ENCODE data around the gene ITGA3. TPM values are rescaled to one million over a fixed set of nuclear protein-coding genes. Genes with fewer than 3 reads are reported as not detected.

ITGA3 gene
- total RNA-seq, 1 experiment from 2014 or later = 539 TPM

GRCh38 chr17:50057521-50057991 lies 1.6 kb downstream of the ITGA3 start:
- CTCF ChIA-PET = interaction anchor here (0.9 to 10.4 kb wide), 6 partner anchors 10 to 30 kb away, joined by 3 to 142 read pairs (median 4); no protein-coding TSS in a partner anchor
- no peaks in the 10 kb centered on the region for H3K27me3 Mint-ChIP-seq (ENCODE audit: unreplicated experiment)
- no TSS peak for BruUV-seq (replicated peaks)
- intact Hi-C loops (cut with micrococcal nuclease; ENCODE audit: unreplicated experiment) = loop anchor here (5.0 kb wide), 1 partner anchor 35 kb away; no protein-coding TSS in a partner anchor
- peaks cover 73% of the 10 kb centered on the region for H3K4me1 Mint-ChIP-seq (ENCODE audit: low read depth, unreplicated experiment)
- peaks cover 98% of the 10 kb centered on the region for H3K36me3 Mint-ChIP-seq (ENCODE audit: insufficient read depth, unreplicated experiment)
- H3K27ac Mint-ChIP-seq (ENCODE audit: unreplicated experiment) = peak overlapping the region; percentile 96
- TF ChIP-seq, protein P1, sequence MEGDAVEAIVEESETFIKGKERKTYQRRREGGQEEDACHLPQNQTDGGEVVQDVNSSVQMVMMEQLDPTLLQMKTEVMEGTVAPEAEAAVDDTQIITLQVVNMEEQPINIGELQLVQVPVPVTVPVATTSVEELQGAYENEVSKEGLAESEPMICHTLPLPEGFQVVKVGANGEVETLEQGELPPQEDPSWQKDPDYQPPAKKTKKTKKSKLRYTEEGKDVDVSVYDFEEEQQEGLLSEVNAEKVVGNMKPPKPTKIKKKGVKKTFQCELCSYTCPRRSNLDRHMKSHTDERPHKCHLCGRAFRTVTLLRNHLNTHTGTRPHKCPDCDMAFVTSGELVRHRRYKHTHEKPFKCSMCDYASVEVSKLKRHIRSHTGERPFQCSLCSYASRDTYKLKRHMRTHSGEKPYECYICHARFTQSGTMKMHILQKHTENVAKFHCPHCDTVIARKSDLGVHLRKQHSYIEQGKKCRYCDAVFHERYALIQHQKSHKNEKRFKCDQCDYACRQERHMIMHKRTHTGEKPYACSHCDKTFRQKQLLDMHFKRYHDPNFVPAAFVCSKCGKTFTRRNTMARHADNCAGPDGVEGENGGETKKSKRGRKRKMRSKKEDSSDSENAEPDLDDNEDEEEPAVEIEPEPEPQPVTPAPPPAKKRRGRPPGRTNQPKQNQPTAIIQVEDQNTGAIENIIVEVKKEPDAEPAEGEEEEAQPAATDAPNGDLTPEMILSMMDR (IDR thresholded peaks at IDR 0.05; ENCODE audit: unreplicated experiment) = no peak
- H3K4me3 Mint-ChIP-seq (ENCODE audit: low read depth, unreplicated experiment) = peak overlapping the region; percentile 82
- no peak for DNase-seq
- H3K9me3 Mint-ChIP-seq (ENCODE audit: low read depth, unreplicated experiment) = no peaks in the 10 kb centered on the region

GRCh38 chr17:50058296-50058953 lies 2.5 kb downstream of the ITGA3 start:
- no peaks in the 10 kb centered on the region for H3K9me3 Mint-ChIP-seq (ENCODE audit: low read depth, unreplicated experiment)
- H3K27ac Mint-ChIP-seq (ENCODE audit: unreplicated experiment) = peak overlapping the region; percentile 96
- no peak for DNase-seq
- TF ChIP-seq, protein P1 (IDR thresholded peaks at IDR 0.05; ENCODE audit: unreplicated experiment) = no peak
- no TSS peak for BruUV-seq (replicated peaks)
- peak overlapping the region; percentile 82 for H3K4me3 Mint-ChIP-seq (ENCODE audit: low read depth, unreplicated experiment)
- CTCF ChIA-PET = interaction anchor here (0.9 to 10.4 kb wide), 3 partner anchors 21 to 31 kb away, joined by 3 to 142 read pairs (median 6); no protein-coding TSS in a partner anchor
- intact Hi-C loops (cut with micrococcal nuclease; ENCODE audit: unreplicated experiment) = loop anchor here (5.0 kb wide), 1 partner anchor 34 kb away; no protein-coding TSS in a partner anchor
- H3K4me1 Mint-ChIP-seq (ENCODE audit: low read depth, unreplicated experiment) = peaks cover 73% of the 10 kb centered on the region
- H3K27me3 Mint-ChIP-seq (ENCODE audit: unreplicated experiment) = no peaks in the 10 kb centered on the region
- peaks cover 97% of the 10 kb centered on the region for H3K36me3 Mint-ChIP-seq (ENCODE audit: insufficient read depth, unreplicated experiment)

DNA sequence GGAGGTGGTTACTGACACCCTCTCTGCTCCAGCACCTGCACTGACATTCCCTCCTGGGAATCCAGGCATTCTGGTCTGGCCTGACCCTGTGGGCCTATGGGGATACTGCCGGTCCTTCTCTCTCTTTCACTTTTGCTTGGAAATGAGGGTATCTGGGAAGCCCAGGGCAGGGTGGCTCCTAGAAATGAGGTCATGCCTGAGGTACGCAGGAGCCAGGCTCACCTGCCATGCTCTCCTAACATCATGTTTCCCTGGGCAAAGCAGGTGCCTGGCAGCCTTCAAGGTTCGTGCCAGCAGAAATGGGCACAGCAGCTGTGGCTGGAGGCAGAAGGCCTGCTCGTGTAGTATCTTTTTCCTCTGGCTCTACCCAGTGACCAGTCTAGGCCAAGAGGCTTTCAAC lies 3.3 kb downstream of the ITGA3 start:
- Mint-ChIP-seq H3K4me3 (ENCODE audit: low read depth, unreplicated experiment) (peak overlapping the region; percentile 82), H3K36me3 (ENCODE audit: insufficient read depth, unreplicated experiment) (peaks cover 98% of the 10 kb centered on the region), H3K27ac (ENCODE audit: unreplicated experiment) (peak overlapping the region; percentile 96), H3K27me3 (ENCODE audit: unreplicated experiment) (no peaks in the 10 kb centered on the region), H3K9me3 (ENCODE audit: low read depth, unreplicated experiment) (no peaks in the 10 kb centered on the region), H3K4me1 (ENCODE audit: low read depth, unreplicated experiment) (peaks cover 77% of the 10 kb centered on the region)
- TF ChIP-seq, protein P1 (IDR thresholded peaks at IDR 0.05; ENCODE audit: unreplicated experiment) = no peak
- no peak for DNase-seq
- intact Hi-C loops (cut with micrococcal nuclease; ENCODE audit: unreplicated experiment) = loop anchor here (5.0 kb wide), 1 partner anchor 33 kb away; no protein-coding TSS in a partner anchor
- BruUV-seq (replicated peaks) = no TSS peak
- CTCF ChIA-PET = interaction anchor here (0.6 to 10.4 kb wide), 4 partner anchors 15 to 89 kb away, joined by 3 to 142 read pairs (median 4); no protein-coding TSS in a partner anchor

- Mint-ChIP-seq H3K4me3 (ENCODE audit: low read depth, unreplicated experiment) (peak overlapping the region; percentile 82), H3K27me3 (ENCODE audit: unreplicated experiment) (no peaks in the 10 kb centered on the region), H3K27ac (ENCODE audit: unreplicated experiment) (peak overlapping the region; percentile 96), H3K4me1 (ENCODE audit: low read depth, unreplicated experiment) (peaks cover 80% of the 10 kb centered on the region), H3K9me3 (ENCODE audit: low read depth, unreplicated experiment) (no peaks in the 10 kb centered on the region), H3K36me3 (ENCODE audit: insufficient read depth, unreplicated experiment) (peaks cover 98% of the 10 kb centered on the region)
- TF ChIP-seq, protein P1 (IDR thresholded peaks at IDR 0.05; ENCODE audit: unreplicated experiment) = no peak
- intact Hi-C loops (cut with micrococcal nuclease; ENCODE audit: unreplicated experiment) = loop anchor here (5.0 kb wide), 1 partner anchor 32 kb away; no protein-coding TSS in a partner anchor
- DNase-seq = peak; percentile 51
- BruUV-seq (replicated peaks) = no TSS peak
- CTCF ChIA-PET = interaction anchor here (0.6 to 10.4 kb wide), 4 partner anchors 15 to 88 kb away, joined by 3 to 142 read pairs (median 4); no protein-coding TSS in a partner anchor
Observed at GRCh38 chr17:50059759-50060273, 3.9 kb downstream of the ITGA3 start.
